Measurements from ENCODE around the gene PCNX2. TPM values are rescaled to one million over a fixed set of nuclear protein-coding genes. Genes with fewer than 3 reads are reported as not detected.

The PCNX2 gene
- total RNA-seq, 3 donors from 2014 or later (not counting 1 experiment from before 2014, with no cell fraction given), result 12.9 to 25.8 (median 16.0) TPM

DNA sequence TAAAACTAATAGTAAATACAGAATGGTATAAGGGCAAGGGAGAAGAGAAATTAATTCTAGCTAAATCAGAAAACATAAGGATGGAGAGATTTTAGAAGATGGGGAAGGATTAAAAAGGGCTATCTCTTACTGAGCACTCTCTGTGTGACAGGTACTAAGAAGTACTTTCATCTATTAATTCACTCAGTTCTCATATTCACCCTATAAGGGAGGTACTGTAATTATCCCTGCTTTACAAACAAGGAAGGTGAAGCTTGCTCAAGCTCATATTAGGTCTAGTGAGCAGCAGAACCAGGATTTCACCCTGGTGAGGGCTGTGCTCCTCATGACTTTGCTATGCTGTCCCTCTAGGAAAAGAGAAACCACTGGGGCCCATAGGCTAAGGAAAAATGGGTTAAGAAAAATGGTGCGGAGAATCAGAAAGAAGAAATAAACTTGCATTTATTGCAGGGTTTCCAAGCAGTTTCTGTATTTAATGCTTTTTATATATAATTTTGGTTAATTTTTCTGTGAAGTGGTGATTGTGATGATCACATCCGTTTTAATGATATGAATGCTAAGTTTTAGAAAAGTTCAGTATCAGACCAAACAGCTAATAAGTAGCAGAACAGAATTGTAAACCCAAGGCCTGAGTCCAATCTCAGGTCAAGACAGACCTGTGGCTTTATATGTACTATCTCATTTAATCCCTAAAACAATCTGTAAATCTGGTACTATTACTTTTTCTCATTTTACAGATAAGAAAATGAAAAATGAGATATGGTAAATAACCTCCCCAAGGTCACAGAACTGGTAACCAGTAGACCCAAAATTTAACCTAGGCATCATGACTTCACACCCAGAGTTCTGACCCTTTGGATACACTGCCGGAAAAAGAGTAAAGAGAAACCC is 1.7 kb downstream of the PCNX2 start:
- Mint-ChIP-seq H3K4me3 (peak overlapping the region; percentile 51), H3K4me1 (peaks cover 14 to 22% of the 10 kb centered on the region in 2 donors), H3K27ac (peak overlapping the region in 1 of 2 donors; percentile 10), H3K27me3 (ENCODE audit: low read depth in 2 of 2) (no peaks in the 10 kb centered on the region), H3K9me3 (no peaks in the 10 kb centered on the region), H3K36me3 (no peaks in the 10 kb centered on the region)
- TF ChIP-seq, protein P1, sequence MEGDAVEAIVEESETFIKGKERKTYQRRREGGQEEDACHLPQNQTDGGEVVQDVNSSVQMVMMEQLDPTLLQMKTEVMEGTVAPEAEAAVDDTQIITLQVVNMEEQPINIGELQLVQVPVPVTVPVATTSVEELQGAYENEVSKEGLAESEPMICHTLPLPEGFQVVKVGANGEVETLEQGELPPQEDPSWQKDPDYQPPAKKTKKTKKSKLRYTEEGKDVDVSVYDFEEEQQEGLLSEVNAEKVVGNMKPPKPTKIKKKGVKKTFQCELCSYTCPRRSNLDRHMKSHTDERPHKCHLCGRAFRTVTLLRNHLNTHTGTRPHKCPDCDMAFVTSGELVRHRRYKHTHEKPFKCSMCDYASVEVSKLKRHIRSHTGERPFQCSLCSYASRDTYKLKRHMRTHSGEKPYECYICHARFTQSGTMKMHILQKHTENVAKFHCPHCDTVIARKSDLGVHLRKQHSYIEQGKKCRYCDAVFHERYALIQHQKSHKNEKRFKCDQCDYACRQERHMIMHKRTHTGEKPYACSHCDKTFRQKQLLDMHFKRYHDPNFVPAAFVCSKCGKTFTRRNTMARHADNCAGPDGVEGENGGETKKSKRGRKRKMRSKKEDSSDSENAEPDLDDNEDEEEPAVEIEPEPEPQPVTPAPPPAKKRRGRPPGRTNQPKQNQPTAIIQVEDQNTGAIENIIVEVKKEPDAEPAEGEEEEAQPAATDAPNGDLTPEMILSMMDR (IDR thresholded peaks at IDR 0.05), result no peak
- DNase-seq, result no peak
- H3K4me1 ChIP-seq (ENCODE audit: control insufficient read depth, insufficient read depth, low read length), result peaks cover 9% of the 10 kb centered on the region
- no peak overlapping the region for H3K4me3 ChIP-seq (ENCODE audit: low read length)
- H3K27me3 ChIP-seq (ENCODE audit: control insufficient read depth, insufficient read depth, low read length), result no peaks in the 10 kb centered on the region
- intact Hi-C loops (cut with micrococcal nuclease), result no loop called here
- no peaks in the 10 kb centered on the region for H3K36me3 ChIP-seq (ENCODE audit: control insufficient read depth, insufficient read depth, low read length)
- no peaks in the 10 kb centered on the region for H3K9me3 ChIP-seq (ENCODE audit: control insufficient read depth, insufficient read depth, low read length)
- no peak for ATAC-seq
- WGBS (ENCODE audit: insufficient coverage), result 100% methylated on average over 3 of the region's 3 CpGs
- H3K27ac ChIP-seq (ENCODE audit: low read length), result no peak overlapping the region

GRCh38 chr1:233290396-233291034 is 5.0 kb downstream of the PCNX2 start:
- intact Hi-C loops (cut with micrococcal nuclease), result no loop called here
- H3K36me3 Mint-ChIP-seq, result no peaks in the 10 kb centered on the region
- Histone ChIP-seq H3K27ac (ENCODE audit: low read length) (no peak overlapping the region), H3K4me3 (ENCODE audit: low read length) (no peak overlapping the region), H3K36me3 (ENCODE audit: control insufficient read depth, insufficient read depth, low read length) (no peaks in the 10 kb centered on the region), H3K9me3 (ENCODE audit: control insufficient read depth, insufficient read depth, low read length) (no peaks in the 10 kb centered on the region), H3K27me3 (ENCODE audit: control insufficient read depth, insufficient read depth, low read length) (no peaks in the 10 kb centered on the region), H3K4me1 (ENCODE audit: control insufficient read depth, insufficient read depth, low read length) (peaks cover 5% of the 10 kb centered on the region)
- TF ChIP-seq, protein P1 (IDR thresholded peaks at IDR 0.05), result no peak
- H3K9me3 Mint-ChIP-seq, result no peaks in the 10 kb centered on the region
- no peak overlapping the region for H3K4me3 Mint-ChIP-seq
- DNase-seq, result no peak
- H3K4me1 Mint-ChIP-seq, result peaks cover 7 to 14% of the 10 kb centered on the region in 2 donors
- ATAC-seq, result no peak
- no peak overlapping the region for H3K27ac Mint-ChIP-seq
- WGBS (ENCODE audit: insufficient coverage), result 73% methylated on average over 5 of the region's 5 CpGs
- no peaks in the 10 kb centered on the region for H3K27me3 Mint-ChIP-seq (ENCODE audit: low read depth in 2 of 2)

GRCh38 chr1:233289676-233290075 is 5.8 kb downstream of the PCNX2 start:
- ATAC-seq (no peak), DNase-seq (no peak)
- H3K36me3 Mint-ChIP-seq, result no peaks in the 10 kb centered on the region
- 92% methylated on average over 3 of the region's 4 CpGs for WGBS (ENCODE audit: insufficient coverage)
- Histone ChIP-seq H3K4me3 (ENCODE audit: low read length) (no peak overlapping the region), H3K36me3 (ENCODE audit: control insufficient read depth, insufficient read depth, low read length) (no peaks in the 10 kb centered on the region), H3K4me1 (ENCODE audit: control insufficient read depth, insufficient read depth, low read length) (no peaks in the 10 kb centered on the region), H3K27me3 (ENCODE audit: control insufficient read depth, insufficient read depth, low read length) (no peaks in the 10 kb centered on the region), H3K9me3 (ENCODE audit: control insufficient read depth, insufficient read depth, low read length) (no peaks in the 10 kb centered on the region), H3K27ac (ENCODE audit: low read length) (no peak overlapping the region)
- H3K27me3 Mint-ChIP-seq (ENCODE audit: low read depth in 2 of 2), result no peaks in the 10 kb centered on the region
- TF ChIP-seq, protein P1 (IDR thresholded peaks at IDR 0.05), result no peak
- intact Hi-C loops (cut with micrococcal nuclease), result no loop called here
- no peaks in the 10 kb centered on the region for H3K9me3 Mint-ChIP-seq
- H3K27ac Mint-ChIP-seq, result no peak overlapping the region
- H3K4me1 Mint-ChIP-seq, result peaks cover 1 to 7% of the 10 kb centered on the region in 2 donors
- no peak overlapping the region for H3K4me3 Mint-ChIP-seq

Data from natural killer cell (primary cell).